HG03025 (cell line): ENCODE data around the gene MARVELD1.
"Not testable (repeated sequence)": the region's sequence is repeated elsewhere in the genome, so short reads cannot be mapped to it uniquely, and the experiment has no call there.

Experiments used
- ATAC-seq: cut with Tn5 transposase; IDR thresholded peaks from one replicate; pipeline ENCODE4 v1.9.1; 2021; ENCODE audit warnings: mild to moderate bottlenecking, moderate library complexity; ENCODE audit not compliant: unreplicated experiment, low FRiP score

The MARVELD1 gene

DNA sequence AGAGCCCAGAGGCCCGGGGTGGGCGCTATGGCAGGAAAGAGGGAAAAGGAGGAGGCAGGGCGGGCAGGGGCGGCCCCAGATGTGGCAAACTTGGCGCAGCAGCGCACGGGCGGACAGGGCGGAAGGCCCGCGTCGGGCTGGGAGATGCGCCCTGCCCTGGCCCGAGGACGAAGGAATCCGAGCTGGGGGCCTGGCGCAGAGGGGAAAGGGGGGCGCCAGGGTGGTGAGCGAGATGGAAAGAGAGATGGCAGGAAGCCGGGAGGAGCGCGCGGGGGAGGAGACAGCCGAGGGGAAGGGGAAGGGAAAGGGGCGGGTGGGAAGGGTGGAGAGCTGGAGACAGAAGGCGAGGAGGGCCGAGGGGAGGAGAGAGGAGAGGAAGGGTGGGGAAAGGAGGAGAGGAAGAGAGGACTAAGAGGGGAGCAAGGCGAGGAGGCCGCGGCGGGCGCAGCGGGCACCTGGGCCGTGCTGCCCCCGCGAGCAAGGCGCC, at the start of gene MARVELD1:
TSS of gene MARVELD1 (plus strand) at position 392 of the 487 bp plus-strand sequence. CDS start 147 bp downstream, outside the sequence.
- no peak for ATAC-seq

GRCh38 chr10:97664282-97664850, 49.2 kb upstream of the MARVELD1 start:
- ATAC-seq = no peak

DNA sequence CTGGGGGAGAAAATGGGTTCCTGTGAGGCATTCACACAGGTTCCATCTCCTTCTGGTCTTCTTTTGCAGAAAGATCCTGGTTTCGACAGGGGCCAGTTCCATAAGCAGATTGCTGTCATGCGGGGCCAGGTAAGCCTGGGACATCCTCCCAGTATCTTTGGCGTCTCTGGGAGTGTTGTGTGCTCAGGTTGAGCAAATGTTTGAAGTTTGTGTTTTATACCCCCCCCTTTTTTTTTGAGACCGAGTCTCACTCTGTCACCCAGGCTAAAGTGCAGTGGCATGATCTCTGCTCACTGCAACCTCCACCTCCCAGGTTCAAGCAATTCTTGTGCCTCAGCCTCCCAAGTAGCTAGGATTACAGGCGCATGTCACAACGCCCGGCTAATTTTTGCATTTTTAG, 46.5 kb upstream of the MARVELD1 start:
- no peak for ATAC-seq

- no peak for ATAC-seq
Measured at GRCh38 chr10:97667463-97667862, 46.1 kb upstream of the MARVELD1 start.

DNA sequence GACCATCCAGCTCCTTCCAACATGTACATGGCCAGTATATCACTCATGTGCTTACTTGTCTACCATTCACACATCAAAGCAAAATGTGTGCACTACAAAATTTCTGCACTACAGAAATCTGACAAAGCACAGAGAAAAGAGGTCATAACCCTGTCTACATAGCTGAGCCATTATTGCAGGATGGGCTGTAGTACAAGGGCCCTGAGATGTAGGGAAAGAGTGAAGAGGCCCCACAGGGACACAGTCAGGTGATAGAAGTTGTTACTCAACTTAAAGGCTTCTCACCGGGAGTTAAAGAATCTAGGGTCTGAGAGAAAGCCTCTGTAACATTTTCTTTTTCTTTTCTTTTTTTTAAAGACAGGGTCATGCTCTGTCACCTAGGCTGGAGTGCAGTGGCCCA, 44.0 kb upstream of the MARVELD1 start:
- ATAC-seq = no peak

GRCh38 chr10:97673736-97674525, 39.6 kb upstream of the MARVELD1 start:
- no peak for ATAC-seq

DNA sequence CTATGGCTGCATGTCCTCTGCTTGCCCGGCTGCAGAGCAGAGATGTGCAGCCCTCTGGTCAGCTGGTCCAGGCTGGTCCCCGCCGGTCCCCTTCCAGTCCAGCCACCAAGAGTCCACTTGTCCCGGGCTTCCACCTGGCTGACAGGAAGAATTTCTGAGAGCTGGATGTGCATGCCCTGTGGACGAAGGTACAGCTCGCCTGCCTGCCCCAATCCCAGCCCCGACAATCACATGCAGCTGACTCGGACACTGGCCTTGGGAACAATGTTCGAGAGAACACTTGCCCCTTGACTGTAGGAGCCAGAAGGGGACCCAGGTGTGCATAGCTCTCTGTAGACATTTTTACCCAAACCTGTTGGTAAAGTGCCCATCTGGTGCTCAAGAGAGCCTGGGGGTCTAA, 38.3 kb upstream of the MARVELD1 start:
- ATAC-seq = no peak

DNA sequence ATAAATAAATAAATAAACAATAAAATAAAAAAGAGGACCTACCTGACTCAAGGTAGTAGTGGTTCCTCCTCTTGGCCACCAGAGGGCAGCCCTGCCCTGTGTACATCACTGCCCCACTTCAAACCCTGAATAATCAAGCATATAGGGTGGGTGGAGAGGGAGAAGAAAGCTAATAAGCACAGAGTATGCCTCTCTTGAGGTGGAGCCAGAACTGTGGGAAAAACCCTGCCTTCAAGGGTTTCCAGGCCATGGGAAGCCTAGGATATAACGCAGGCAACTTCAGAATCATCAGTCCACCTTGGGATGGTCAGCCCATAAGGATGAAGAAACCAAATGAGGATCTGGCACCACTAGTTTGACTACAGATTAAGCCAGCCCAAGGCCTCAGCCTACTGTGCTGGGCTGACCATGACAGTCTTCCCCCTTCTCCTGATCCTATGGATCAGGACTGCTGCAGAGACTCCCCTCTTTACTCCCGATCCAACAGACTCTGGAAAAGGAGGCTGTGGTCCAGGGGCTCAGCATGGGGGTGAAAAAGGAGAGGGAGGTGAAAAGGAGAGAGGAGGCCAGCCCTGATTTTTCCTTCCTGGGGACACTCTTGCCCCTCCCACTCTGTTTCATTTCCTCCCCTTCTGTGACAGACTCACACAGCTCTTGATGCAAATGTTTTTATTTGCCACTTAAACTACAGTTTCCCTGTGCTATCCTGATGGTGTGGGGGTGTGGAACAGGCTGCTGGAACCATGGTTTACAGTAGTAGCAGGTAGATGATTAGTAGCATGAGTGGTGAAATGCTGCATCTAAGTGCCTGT, 36.6 kb upstream of the MARVELD1 start:
- ATAC-seq = no peak

- no peak for ATAC-seq
Measured at GRCh38 chr10:97679594-97679993, 33.9 kb upstream of the MARVELD1 start.

GRCh38 chr10:97682042-97682441, 31.5 kb upstream of the MARVELD1 start:
- ATAC-seq = no peak

DNA sequence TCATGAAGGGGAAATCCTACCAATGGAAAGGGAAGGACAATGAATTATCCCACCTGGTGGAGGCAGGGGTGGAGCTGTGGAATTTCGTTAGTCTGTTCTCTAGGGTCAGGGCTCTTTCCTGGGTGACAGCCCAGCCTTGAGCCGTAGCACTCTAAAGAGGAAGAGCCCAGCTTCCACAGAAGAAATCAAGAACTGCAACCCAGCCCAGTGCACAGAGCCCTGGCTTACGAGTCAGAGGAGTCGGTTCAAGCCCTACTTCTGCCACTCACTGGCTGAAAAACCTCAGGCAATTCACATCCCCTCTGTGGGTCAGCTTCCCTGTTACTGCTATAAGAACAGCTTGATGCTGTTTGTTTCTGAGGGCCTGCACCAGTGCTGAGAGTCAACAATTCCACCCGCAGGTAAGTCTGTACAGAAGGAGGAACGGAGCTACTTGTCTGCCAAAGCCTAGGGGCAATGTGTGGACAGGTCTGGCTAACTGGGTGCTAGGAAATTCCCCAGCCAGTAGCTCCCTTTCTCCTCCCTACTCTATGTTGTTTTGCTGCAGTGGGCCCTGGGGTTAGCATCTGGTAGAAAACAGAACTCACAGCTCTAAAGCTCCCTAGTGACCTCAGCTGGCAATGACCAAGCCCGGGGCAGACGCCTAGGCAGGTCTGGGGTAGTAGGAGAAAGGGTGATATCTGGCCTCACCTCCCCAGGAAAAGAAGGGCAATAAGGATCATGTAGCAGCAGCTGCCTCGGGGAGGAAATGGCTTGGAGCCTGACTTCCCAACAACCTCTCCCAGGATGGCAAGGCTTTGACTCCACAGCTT, 29.8 kb upstream of the MARVELD1 start:
- no peak for ATAC-seq

- ATAC-seq = not testable (repeated sequence)
Measured at GRCh38 chr10:97684368-97684713, 29.2 kb upstream of the MARVELD1 start.

- no peak for ATAC-seq
Measured at GRCh38 chr10:97684866-97685394, 28.6 kb upstream of the MARVELD1 start.

GRCh38 chr10:97685395-97685958, 28.1 kb upstream of the MARVELD1 start:
- no peak for ATAC-seq

DNA sequence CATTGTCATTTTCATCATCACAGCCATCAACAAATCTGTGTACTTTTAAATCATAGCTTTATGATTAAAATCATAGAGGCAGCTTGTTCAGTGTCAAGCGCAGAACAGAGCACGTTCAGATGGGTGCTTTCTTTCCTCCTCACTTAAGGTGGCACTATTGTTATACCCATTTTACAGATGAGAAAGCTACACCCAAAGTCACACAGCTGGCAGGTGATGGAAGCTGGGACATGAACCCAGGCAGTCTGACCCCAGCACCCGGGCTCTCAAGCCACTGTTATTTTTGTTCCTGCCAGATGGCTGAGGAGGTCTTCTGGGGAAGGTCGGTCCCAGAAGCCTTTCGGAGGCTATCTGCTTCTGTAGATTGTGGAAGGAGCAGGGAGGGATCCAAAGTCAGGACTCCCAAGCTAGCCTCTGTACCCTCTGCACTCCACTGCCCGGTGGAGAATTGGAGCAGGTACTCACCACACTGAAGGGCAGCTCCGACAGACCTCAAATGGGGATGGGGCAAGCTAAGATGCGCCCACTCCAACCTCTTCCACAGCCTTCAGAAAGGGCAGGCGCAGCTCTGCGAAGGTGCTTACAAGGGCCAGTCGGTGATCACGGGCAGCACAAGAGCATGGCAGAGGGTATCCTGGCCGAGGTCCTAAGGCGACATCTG, 27.1 kb upstream of the MARVELD1 start:
- ATAC-seq = peak; percentile 14

GRCh38 chr10:97686962-97687784, 26.4 kb upstream of the MARVELD1 start, which contains the start of gene AVPI1:
Gene AVPI1, minus strand, starts transcription at chr10:97687241. Its CDS starts 7,336 bp downstream, at chr10:97679905.
- ATAC-seq = peak; percentile 90

DNA sequence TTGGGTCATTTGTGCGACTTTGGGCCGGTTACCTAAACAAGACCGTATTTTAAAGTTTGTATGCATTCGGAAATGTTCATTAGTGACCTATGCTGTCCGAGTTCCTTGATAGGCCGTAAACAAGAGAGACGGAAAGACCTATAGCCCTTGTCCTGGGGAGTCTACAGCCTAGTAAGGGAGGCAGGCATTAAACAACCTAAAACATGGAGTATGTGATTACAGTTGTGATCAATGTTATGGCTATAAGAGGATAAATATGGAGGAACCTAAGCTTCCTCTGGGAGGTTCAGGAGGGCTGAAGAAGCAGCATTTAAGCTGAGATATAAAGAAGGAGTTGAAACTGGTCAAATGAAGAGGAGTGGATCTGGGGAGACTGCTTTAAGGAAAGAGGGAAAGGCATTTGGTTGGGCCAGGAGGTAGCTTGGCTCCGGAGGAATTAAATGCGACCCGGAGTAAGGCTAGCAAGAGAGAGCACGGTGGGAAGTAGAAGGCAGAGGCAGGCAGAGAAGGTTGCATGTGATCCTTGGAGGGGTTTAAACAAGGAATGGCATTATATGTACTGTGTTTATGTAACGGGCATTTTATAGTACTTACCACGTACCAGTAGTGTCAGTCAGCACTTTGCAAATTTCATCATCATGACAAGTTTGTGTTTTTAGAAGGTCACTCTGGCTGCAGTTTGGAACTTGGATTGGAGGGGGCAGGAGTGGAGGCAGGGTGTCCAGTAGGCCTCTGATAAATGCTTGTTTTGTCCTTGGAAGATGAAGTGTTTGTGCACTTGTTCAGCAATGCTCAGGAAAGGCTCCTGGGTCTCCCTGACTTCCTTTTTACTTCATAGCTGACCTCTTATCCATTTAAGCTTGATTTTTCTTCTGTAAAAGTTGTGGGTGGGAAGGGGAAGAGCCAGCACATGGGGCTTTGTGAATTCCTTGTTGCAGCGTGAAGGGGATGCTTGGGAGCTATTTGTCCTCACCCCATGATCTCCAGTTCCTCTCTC, 25.4 kb upstream of the MARVELD1 start:
- no peak for ATAC-seq
